GM19463 (cell line): ENCODE data around the gene PTPRM.
A peak's percentile ranks its signal among the peaks of the same experiment; 100 is the strongest.

ENCODE experiments used
- ATAC-seq: cut with Tn5 transposase; IDR thresholded peaks from one replicate; pipeline ENCODE4 v1.9.1; 2021; ENCODE audit warnings: mild to moderate bottlenecking, moderate library complexity; ENCODE audit not compliant: unreplicated experiment

Gene PTPRM

GRCh38 chr18:8254654-8255053, 687.5 kb downstream of the PTPRM start:
- ATAC-seq = no peak

- ATAC-seq = no peak
Observed at GRCh38 chr18:8257851-8258434, 690.8 kb downstream of the PTPRM start.

- ATAC-seq = no peak
Observed at GRCh38 chr18:8260319-8260718, 693.2 kb downstream of the PTPRM start.

- ATAC-seq = peak; percentile 79
Observed at GRCh38 chr18:8260827-8261226, 693.7 kb downstream of the PTPRM start.

GRCh38 chr18:8261651-8262091, 694.6 kb downstream of the PTPRM start:
- no peak for ATAC-seq

GRCh38 chr18:8262221-8262620, 695.1 kb downstream of the PTPRM start:
- ATAC-seq = no peak

- ATAC-seq = no peak
Observed at GRCh38 chr18:8264116-8264515, 697.0 kb downstream of the PTPRM start.

GRCh38 chr18:8264861-8265411, 697.8 kb downstream of the PTPRM start:
- ATAC-seq = no peak

GRCh38 chr18:8272254-8272653, 705.1 kb downstream of the PTPRM start:
- no peak for ATAC-seq

GRCh38 chr18:8274370-8274769, 707.3 kb downstream of the PTPRM start:
- ATAC-seq = no peak

- no peak for ATAC-seq
Observed at GRCh38 chr18:8276406-8276805, 709.3 kb downstream of the PTPRM start.

- ATAC-seq = no peak
Observed at GRCh38 chr18:8277270-8277669, 710.2 kb downstream of the PTPRM start.

- ATAC-seq = no peak
Observed at GRCh38 chr18:8279346-8279745, 712.2 kb downstream of the PTPRM start.

GRCh38 chr18:8279781-8280330, 712.7 kb downstream of the PTPRM start:
- ATAC-seq = no peak

- ATAC-seq = no peak
Observed at GRCh38 chr18:8283891-8284585, 716.9 kb downstream of the PTPRM start.

GRCh38 chr18:8286303-8286702, 719.2 kb downstream of the PTPRM start:
- ATAC-seq = no peak

GRCh38 chr18:8287196-8287885, 720.2 kb downstream of the PTPRM start:
- no peak for ATAC-seq

GRCh38 chr18:8288472-8289195, 721.5 kb downstream of the PTPRM start:
- no peak for ATAC-seq

- ATAC-seq = no peak
Observed at GRCh38 chr18:8290435-8290834, 723.3 kb downstream of the PTPRM start.

GRCh38 chr18:8290913-8291312, 723.8 kb downstream of the PTPRM start:
- no peak for ATAC-seq

- no peak for ATAC-seq
Observed at GRCh38 chr18:8293184-8293583, 726.1 kb downstream of the PTPRM start.
